ENCODE results near the gene ZNF248.

ZNF248 gene

GRCh38 chr10:37831495-37832333, 25.7 kb downstream of the ZNF248 start:
- no peak overlapping the region for H3K4me3 ChIP-seq (replicated peaks; ENCODE audit: low read depth, low read length)
- TF ChIP-seq, protein P1, sequence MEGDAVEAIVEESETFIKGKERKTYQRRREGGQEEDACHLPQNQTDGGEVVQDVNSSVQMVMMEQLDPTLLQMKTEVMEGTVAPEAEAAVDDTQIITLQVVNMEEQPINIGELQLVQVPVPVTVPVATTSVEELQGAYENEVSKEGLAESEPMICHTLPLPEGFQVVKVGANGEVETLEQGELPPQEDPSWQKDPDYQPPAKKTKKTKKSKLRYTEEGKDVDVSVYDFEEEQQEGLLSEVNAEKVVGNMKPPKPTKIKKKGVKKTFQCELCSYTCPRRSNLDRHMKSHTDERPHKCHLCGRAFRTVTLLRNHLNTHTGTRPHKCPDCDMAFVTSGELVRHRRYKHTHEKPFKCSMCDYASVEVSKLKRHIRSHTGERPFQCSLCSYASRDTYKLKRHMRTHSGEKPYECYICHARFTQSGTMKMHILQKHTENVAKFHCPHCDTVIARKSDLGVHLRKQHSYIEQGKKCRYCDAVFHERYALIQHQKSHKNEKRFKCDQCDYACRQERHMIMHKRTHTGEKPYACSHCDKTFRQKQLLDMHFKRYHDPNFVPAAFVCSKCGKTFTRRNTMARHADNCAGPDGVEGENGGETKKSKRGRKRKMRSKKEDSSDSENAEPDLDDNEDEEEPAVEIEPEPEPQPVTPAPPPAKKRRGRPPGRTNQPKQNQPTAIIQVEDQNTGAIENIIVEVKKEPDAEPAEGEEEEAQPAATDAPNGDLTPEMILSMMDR (IDR thresholded peaks at IDR 0.05; ENCODE audit: low read depth, low read length, missing control alignments), result no peak

GRCh38 chr10:37826806-37827205, 30.6 kb downstream of the ZNF248 start:
- TF ChIP-seq, protein P1 (IDR thresholded peaks at IDR 0.05; ENCODE audit: low read depth, low read length, missing control alignments), result no peak
- no peak overlapping the region for H3K4me3 ChIP-seq (replicated peaks; ENCODE audit: low read depth, low read length)
- no peak for DNase-seq (ENCODE audit: extremely low read depth, low read depth)

More at GRCh38 chr10:37831495-37832333, 25.7 kb downstream of the ZNF248 start:
- DNase-seq (ENCODE audit: extremely low read depth, low read depth), result no peak

DNA sequence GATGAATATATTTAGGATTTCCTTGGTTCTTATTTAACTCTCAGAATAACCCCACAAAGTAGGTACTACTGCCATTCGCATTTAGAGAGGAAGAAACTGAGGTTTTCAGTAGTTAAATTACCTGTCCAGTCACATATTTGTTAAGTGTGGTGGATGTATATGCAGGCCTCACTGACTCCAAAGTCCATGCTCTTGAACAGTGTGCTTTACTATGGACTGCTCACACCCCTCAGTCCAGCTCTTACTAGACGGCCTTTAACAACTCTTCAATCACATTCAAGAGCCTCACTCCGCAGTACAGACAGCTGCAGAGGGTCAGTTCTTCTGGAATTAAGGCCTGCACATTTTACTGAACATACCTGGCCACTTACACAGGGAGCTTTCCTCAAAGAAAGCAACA, 36.2 kb downstream of the ZNF248 start:
- H3K4me3 ChIP-seq (replicated peaks; ENCODE audit: low read depth, low read length), result no peak overlapping the region
- TF ChIP-seq, protein P1 (IDR thresholded peaks at IDR 0.05; ENCODE audit: low read depth, low read length, missing control alignments), result no peak
- no peak for DNase-seq (ENCODE audit: extremely low read depth, low read depth)

DNA sequence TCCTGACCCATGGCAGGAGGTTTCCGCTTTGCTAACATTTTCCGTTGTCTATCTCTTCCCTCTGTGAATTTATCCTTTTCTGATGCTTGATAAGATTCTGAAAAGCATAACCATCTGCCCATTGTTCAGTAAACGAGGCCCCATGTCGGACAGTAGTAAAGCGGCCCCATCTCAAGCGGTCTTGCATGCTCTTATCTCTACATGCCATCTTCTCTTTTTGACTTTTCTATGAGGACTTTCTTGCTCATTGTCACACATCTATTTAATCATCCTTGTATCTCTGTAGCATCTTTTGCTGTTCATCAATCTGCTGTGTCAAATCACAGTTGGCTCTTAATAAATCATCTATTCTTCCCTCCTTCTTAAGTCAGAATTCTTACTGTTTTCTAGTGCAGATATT, 37.6 kb downstream of the ZNF248 start:
- TF ChIP-seq, protein P1 (IDR thresholded peaks at IDR 0.05; ENCODE audit: low read depth, low read length, missing control alignments), result no peak
- no peak overlapping the region for H3K4me3 ChIP-seq (replicated peaks; ENCODE audit: low read depth, low read length)
- no peak for DNase-seq (ENCODE audit: extremely low read depth, low read depth)

GRCh38 chr10:37816290-37816689, 41.1 kb downstream of the ZNF248 start:
- TF ChIP-seq, protein P1 (IDR thresholded peaks at IDR 0.05; ENCODE audit: low read depth, low read length, missing control alignments), result no peak
- no peak for DNase-seq (ENCODE audit: extremely low read depth, low read depth)
- H3K4me3 ChIP-seq (replicated peaks; ENCODE audit: low read depth, low read length), result no peak overlapping the region

GRCh38 chr10:37813763-37814162, 43.6 kb downstream of the ZNF248 start:
- no peak overlapping the region for H3K4me3 ChIP-seq (replicated peaks; ENCODE audit: low read depth, low read length)
- no peak for DNase-seq (ENCODE audit: extremely low read depth, low read depth)
- TF ChIP-seq, protein P1 (IDR thresholded peaks at IDR 0.05; ENCODE audit: low read depth, low read length, missing control alignments), result no peak

All from HFF-Myc (cell line).